ENCODE data around the gene NAXE. TPM values are rescaled to one million over a fixed set of nuclear protein-coding genes. Genes with fewer than 3 reads are reported as not detected.
"Not testable (repeated sequence)": the region's sequence is repeated elsewhere in the genome, so short reads cannot be mapped to it uniquely, and the experiment has no call there.

Gene NAXE
- total RNA-seq, 5 donors from 2014 or later (not counting 1 experiment from before 2014, with no cell fraction given) = 32.4 to 47.7 (median 41.7) TPM

DNA sequence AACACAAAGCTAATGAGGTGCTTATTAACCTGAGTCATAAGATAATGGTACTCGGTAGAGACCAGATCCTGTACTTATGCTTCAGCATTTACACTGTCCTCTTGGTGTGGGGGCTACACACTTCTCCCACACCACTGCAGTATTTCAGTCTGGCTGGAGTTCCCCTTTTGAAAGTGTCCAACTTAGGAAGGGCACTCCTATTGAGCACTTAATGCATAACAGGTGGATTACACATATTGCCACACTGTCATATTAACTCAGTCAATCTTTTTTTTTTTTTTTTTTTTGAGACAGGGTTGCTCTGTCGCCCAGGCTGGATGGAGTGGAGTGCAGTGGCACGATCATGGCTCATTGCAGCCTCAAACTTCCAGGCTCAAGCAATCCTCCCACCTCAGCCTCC is 8.2 kb downstream of the NAXE start:
- H3K4me3 ChIP-seq (ENCODE audit: control insufficient read depth in 1 of 2, extremely low read depth in 1 of 2, low read length in 1 of 2) = no peak overlapping the region
- H3K36me3 Mint-ChIP-seq = peaks cover 25% of the 10 kb centered on the region
- peaks cover 12 to 33% of the 10 kb centered on the region in 2 experiments for H3K4me1 ChIP-seq (ENCODE audit: control insufficient read depth in 1 of 2, extremely low read depth in 1 of 2, insufficient read depth in 2 of 2, low read length in 2 of 2)
- ChIA-PET POLR2A (no interaction called here), CTCF (interaction anchor here in 1 of 2 donors (1.6 kb wide), 1 partner anchor 9 kb away, joined by 4 read pairs; no protein-coding TSS in a partner anchor)
- H3K27ac ChIP-seq (ENCODE audit: low read length) = peak overlapping the region; percentile 49
- no peaks in the 10 kb centered on the region for H3K27me3 Mint-ChIP-seq
- no peaks in the 10 kb centered on the region for H3K9me3 Mint-ChIP-seq
- peak in 1 of 35 experiments; percentile 59 for DNase-seq
- no peaks in the 10 kb centered on the region for H3K27me3 ChIP-seq (replicated peaks in 1 of 2; ENCODE audit: control insufficient read depth in 2 of 2, extremely low read depth in 1 of 2, insufficient read depth in 2 of 2, low read length in 1 of 2)
- peak overlapping the region in 2 of 3 donors; percentile 79 to 99 for H3K4me3 Mint-ChIP-seq
- 20% methylated on average over 1 of the region's 3 CpGs for WGBS (ENCODE audit: insufficient coverage)
- H3K36me3 ChIP-seq (ENCODE audit: control insufficient read depth in 2 of 2, extremely low read depth in 1 of 2, insufficient read depth in 1 of 2, low read length in 1 of 2) = peaks cover 18 to 41% of the 10 kb centered on the region in 2 donors
- peaks cover 35 to 38% (median 35%) of the 10 kb centered on the region in 3 donors for H3K4me1 Mint-ChIP-seq
- peak overlapping the region in 1 of 2 donors; percentile 36 for H3K27ac Mint-ChIP-seq
- no peaks in the 10 kb centered on the region for H3K9me3 ChIP-seq
- peak in 1 of 4 experiments; percentile 64 for ATAC-seq (replicated peaks in 1 of 4)

DNA sequence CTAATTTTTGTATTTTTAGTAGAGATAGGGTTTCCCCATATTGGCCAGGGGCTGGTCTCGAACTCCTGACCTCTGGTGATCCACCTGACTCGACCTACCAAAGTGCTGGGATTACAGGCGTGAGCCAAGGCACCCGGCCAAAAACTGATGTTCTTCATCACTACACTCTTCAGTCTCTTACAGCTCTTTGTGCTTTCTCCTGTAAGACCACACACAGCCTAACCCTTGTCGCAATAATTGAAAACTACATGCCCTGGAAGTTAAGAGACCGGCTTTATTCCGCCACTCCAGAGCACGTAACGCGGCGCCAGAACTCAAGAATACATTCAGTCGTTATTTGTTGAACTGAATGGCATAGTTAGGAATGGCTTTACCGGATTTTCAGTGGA is 9.2 kb downstream of the NAXE start:
- DNase-seq = no peak
- H3K27me3 ChIP-seq (replicated peaks in 1 of 2; ENCODE audit: control insufficient read depth in 2 of 2, extremely low read depth in 1 of 2, insufficient read depth in 2 of 2, low read length in 1 of 2) = no peaks in the 10 kb centered on the region
- ChIA-PET POLR2A (interaction anchor here in 1 of 2 donors (0.6 kb wide), 1 partner anchor 100 kb away, joined by 5 read pairs; no protein-coding TSS in a partner anchor), CTCF (interaction anchor here in 1 of 2 donors (0.6 to 1.2 kb wide), 2 partner anchors 13 to 99 kb away, joined by 3 read pairs; no protein-coding TSS in a partner anchor)
- H3K27ac Mint-ChIP-seq = peak overlapping the region; percentile 93 to 97
- H3K4me1 Mint-ChIP-seq = peaks cover 26 to 35% (median 35%) of the 10 kb centered on the region in 3 donors
- H3K4me1 ChIP-seq (ENCODE audit: control insufficient read depth in 1 of 2, extremely low read depth in 1 of 2, insufficient read depth in 2 of 2, low read length in 2 of 2) = peaks cover 12 to 33% of the 10 kb centered on the region in 2 experiments
- no peaks in the 10 kb centered on the region for H3K9me3 ChIP-seq
- WGBS (ENCODE audit: insufficient coverage) = 4% methylated on average over 12 of the region's 13 CpGs
- H3K27ac ChIP-seq (ENCODE audit: low read length) = peak overlapping the region; percentile 77
- peak overlapping the region; percentile 96 to 99 for H3K4me3 ChIP-seq (ENCODE audit: control insufficient read depth in 1 of 2, extremely low read depth in 1 of 2, low read length in 1 of 2)
- no peaks in the 10 kb centered on the region for H3K9me3 Mint-ChIP-seq
- H3K36me3 ChIP-seq (ENCODE audit: control insufficient read depth in 2 of 2, extremely low read depth in 1 of 2, insufficient read depth in 1 of 2, low read length in 1 of 2) = peaks cover 10 to 32% of the 10 kb centered on the region in 2 donors
- peaks cover 17% of the 10 kb centered on the region for H3K36me3 Mint-ChIP-seq
- peak overlapping the region; percentile 79 to 100 (median 99) for H3K4me3 Mint-ChIP-seq
- ATAC-seq (replicated peaks in 1 of 4) = peak in 3 of 4 experiments; percentile 6 to 24 (median 9)
- H3K27me3 Mint-ChIP-seq = no peaks in the 10 kb centered on the region

DNA sequence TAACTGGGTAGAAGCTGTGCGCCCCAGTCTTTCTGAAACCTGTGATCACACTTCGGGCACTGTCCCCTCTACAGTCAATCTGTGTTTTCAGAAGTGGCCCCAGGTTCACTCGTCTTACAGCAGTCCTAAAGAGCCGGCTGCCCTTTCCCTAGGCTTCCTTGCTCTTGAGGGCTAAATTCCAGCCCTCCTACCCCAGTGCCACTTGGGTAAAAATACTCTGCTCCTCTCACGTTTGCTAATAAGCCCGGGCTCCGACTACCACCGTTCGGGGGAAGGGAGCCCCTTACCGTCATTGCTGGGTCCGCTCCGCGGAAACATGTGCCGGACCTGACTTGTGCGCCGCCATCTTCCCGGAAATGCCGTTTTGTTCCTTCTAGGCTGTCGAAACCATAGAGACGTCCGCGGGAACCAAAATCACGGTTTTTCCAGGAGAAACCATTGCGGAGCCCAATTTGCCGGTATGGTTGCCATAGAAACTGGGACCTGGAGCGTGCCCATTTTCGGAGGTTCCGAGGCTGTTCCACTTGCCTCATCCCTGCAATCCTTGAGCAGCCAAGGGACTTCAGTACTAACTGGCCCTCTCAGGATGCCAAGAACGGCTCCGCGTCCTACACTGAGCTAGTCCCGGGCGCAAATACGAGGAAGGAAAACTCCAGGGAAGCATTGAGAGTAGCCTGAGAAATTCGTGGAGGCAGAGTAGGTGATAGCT is 9.7 kb downstream of the NAXE start, which contains the start of gene GPATCH4:
GPATCH4 (minus strand) TSS at position 358 of the 709 bp plus-strand sequence.
- H3K9me3 ChIP-seq = no peaks in the 10 kb centered on the region
- no peaks in the 10 kb centered on the region for H3K27me3 ChIP-seq (replicated peaks in 1 of 2; ENCODE audit: control insufficient read depth in 2 of 2, extremely low read depth in 1 of 2, insufficient read depth in 2 of 2, low read length in 1 of 2)
- H3K27ac ChIP-seq (ENCODE audit: low read length) = peak within 1 kb of the TSS; percentile 77
- 0% methylated on average over 27 of the region's 35 CpGs for WGBS (ENCODE audit: insufficient coverage)
- ATAC-seq (replicated peaks in 1 of 4) (peak; percentile 86 to 90 (median 88)), DNase-seq (peak; percentile 43 to 82 (median 60))
- H3K4me3 ChIP-seq (ENCODE audit: control insufficient read depth in 1 of 2, extremely low read depth in 1 of 2, low read length in 1 of 2) = peak within 1 kb of the TSS; percentile 96 to 99
- no peaks in the 10 kb centered on the region for H3K27me3 Mint-ChIP-seq
- peak within 1 kb of the TSS; percentile 79 to 100 (median 99) for H3K4me3 Mint-ChIP-seq
- H3K9me3 Mint-ChIP-seq = no peaks in the 10 kb centered on the region
- peaks cover 17% of the 10 kb centered on the region for H3K36me3 Mint-ChIP-seq
- H3K27ac Mint-ChIP-seq = peak within 1 kb of the TSS; percentile 93 to 97
- H3K36me3 ChIP-seq (ENCODE audit: control insufficient read depth in 2 of 2, extremely low read depth in 1 of 2, insufficient read depth in 1 of 2, low read length in 1 of 2) = peaks cover 8 to 27% of the 10 kb centered on the region in 2 donors
- ChIA-PET CTCF (interaction anchor here in 1 of 2 donors (0.6 to 1.3 kb wide), 8 partner anchors 8 to 275 kb away, joined by 3 to 4 read pairs (median 3); partner anchors contain the start of gene NAXE), POLR2A (interaction anchor here in 1 of 2 donors (0.6 kb wide), 1 partner anchor 100 kb away, joined by 5 read pairs; no protein-coding TSS in a partner anchor)
- peaks cover 12 to 33% of the 10 kb centered on the region in 2 experiments for H3K4me1 ChIP-seq (ENCODE audit: control insufficient read depth in 1 of 2, extremely low read depth in 1 of 2, insufficient read depth in 2 of 2, low read length in 2 of 2)
- peaks cover 26 to 35% (median 35%) of the 10 kb centered on the region in 3 donors for H3K4me1 Mint-ChIP-seq

DNA sequence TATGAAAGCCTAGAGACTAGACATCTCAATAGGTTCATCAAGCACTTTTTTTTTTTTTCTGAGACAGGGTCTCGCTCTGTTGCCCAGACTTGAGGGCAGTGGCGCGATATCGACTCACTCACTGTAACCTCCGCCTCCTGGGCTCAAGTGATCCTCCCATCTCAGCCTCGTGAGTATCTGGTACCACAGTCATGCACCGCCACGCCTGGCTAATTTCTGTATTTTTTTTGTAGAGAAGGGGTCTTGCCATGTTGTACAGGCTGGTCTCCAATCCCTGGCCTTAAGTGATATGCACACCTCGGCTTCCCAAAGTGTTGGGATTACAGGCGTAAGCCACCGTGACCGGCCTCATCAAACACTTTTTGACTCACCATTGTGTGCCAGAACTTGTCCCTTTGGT is 10.3 kb downstream of the NAXE start:
- peak overlapping the region; percentile 77 for H3K27ac ChIP-seq (ENCODE audit: low read length)
- H3K36me3 Mint-ChIP-seq = peaks cover 14% of the 10 kb centered on the region
- no peaks in the 10 kb centered on the region for H3K9me3 ChIP-seq
- H3K27me3 ChIP-seq (replicated peaks in 1 of 2; ENCODE audit: control insufficient read depth in 2 of 2, extremely low read depth in 1 of 2, insufficient read depth in 2 of 2, low read length in 1 of 2) = no peaks in the 10 kb centered on the region
- H3K27ac Mint-ChIP-seq = peak overlapping the region; percentile 93 to 97
- WGBS (ENCODE audit: insufficient coverage) = 73% methylated on average over 9 of the region's 12 CpGs
- DNase-seq (no peak), ATAC-seq (replicated peaks in 1 of 4) (no peak)
- peaks cover 26 to 35% (median 35%) of the 10 kb centered on the region in 3 donors for H3K4me1 Mint-ChIP-seq
- ChIA-PET POLR2A (no interaction called here), CTCF (interaction anchor here (0.6 to 1.3 kb wide), 7 partner anchors 9 to 274 kb away, joined by 3 to 4 read pairs (median 3); partner anchors contain the start of gene NAXE (in 1 of the 2))
- H3K36me3 ChIP-seq (ENCODE audit: control insufficient read depth in 2 of 2, extremely low read depth in 1 of 2, insufficient read depth in 1 of 2, low read length in 1 of 2) = peaks cover 8 to 21% of the 10 kb centered on the region in 2 donors
- H3K4me3 Mint-ChIP-seq = peak overlapping the region; percentile 79 to 100 (median 99)
- peaks cover 12 to 33% of the 10 kb centered on the region in 2 experiments for H3K4me1 ChIP-seq (ENCODE audit: control insufficient read depth in 1 of 2, extremely low read depth in 1 of 2, insufficient read depth in 2 of 2, low read length in 2 of 2)
- peak overlapping the region; percentile 96 to 99 for H3K4me3 ChIP-seq (ENCODE audit: control insufficient read depth in 1 of 2, extremely low read depth in 1 of 2, low read length in 1 of 2)
- no peaks in the 10 kb centered on the region for H3K27me3 Mint-ChIP-seq
- no peaks in the 10 kb centered on the region for H3K9me3 Mint-ChIP-seq

DNA sequence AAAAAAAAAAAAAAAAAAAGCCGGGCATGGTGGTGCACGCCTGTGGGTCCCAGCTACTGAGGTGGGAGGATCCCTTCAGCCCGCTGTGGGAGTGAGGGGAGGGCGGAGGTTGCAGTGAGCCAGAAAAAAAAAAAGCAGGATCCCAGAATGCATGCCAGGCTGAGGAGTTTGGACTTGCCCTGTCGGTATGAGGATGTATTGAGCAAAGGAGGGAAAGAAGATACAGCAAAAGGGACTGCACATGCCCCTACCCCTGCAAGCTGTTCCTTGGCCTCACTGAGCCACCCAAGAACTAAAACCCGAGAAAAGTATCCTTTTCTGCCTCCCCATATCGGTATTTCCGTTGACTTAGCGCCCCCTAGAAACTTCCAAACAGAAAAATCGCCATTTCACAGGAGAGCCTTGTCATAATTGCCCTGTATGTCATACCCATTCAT is 11.0 kb downstream of the NAXE start:
- Mint-ChIP-seq H3K9me3 (no peaks in the 10 kb centered on the region), H3K4me3 (peak overlapping the region; percentile 28 to 99 (median 51)), H3K27ac (peak overlapping the region; percentile 52 to 55), H3K27me3 (no peaks in the 10 kb centered on the region), H3K36me3 (peaks cover 9% of the 10 kb centered on the region), H3K4me1 (peaks cover 26 to 37% (median 35%) of the 10 kb centered on the region in 3 donors)
- peaks cover 12 to 33% of the 10 kb centered on the region in 2 experiments for H3K4me1 ChIP-seq (ENCODE audit: control insufficient read depth in 1 of 2, extremely low read depth in 1 of 2, insufficient read depth in 2 of 2, low read length in 2 of 2)
- ChIA-PET CTCF (interaction anchor here (0.6 to 1.3 kb wide), 5 partner anchors 11 to 122 kb away, joined by 3 to 4 read pairs (median 3); partner anchors contain the start of gene NAXE (in 1 of the 2)), POLR2A (no interaction called here)
- no peak overlapping the region for H3K4me3 ChIP-seq (ENCODE audit: control insufficient read depth in 1 of 2, extremely low read depth in 1 of 2, low read length in 1 of 2)
- peak in 1 of 35 experiments; percentile 45 for DNase-seq
- WGBS (ENCODE audit: insufficient coverage) = 39% methylated on average over 8 of the region's 10 CpGs
- H3K27ac ChIP-seq (ENCODE audit: low read length) = no peak overlapping the region
- peaks cover 3 to 14% of the 10 kb centered on the region in 2 donors for H3K36me3 ChIP-seq (ENCODE audit: control insufficient read depth in 2 of 2, extremely low read depth in 1 of 2, insufficient read depth in 1 of 2, low read length in 1 of 2)
- no peaks in the 10 kb centered on the region for H3K27me3 ChIP-seq (replicated peaks in 1 of 2; ENCODE audit: control insufficient read depth in 2 of 2, extremely low read depth in 1 of 2, insufficient read depth in 2 of 2, low read length in 1 of 2)
- ATAC-seq (replicated peaks in 1 of 4) = no peak
- no peaks in the 10 kb centered on the region for H3K9me3 ChIP-seq

DNA sequence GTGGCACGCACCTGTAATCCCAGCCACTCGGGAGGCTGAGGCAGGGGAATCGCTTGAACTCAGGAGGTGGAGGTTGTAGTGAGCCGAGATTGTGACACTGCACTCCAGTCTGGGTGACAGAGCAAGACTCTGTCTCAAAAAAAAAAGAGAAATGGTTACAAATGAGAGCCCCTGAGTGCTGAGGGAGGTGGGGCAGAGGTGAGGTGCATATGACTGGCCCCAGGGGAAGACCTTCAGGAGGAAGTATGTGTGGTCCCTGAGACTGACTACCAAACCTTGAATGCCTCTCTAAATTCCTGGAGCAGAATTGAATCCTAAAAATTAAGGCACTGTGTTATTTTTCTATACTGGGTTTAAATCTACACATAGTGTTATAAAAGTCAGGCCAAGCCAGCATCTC is 15.8 kb downstream of the NAXE start:
- DNase-seq; ATAC-seq (replicated peaks in 1 of 4); H3K9me3 ChIP-seq; H3K27me3 Mint-ChIP-seq; H3K36me3 ChIP-seq (ENCODE audit: control insufficient read depth in 2 of 2, extremely low read depth in 1 of 2, insufficient read depth in 1 of 2, low read length in 1 of 2); H3K27ac Mint-ChIP-seq; H3K4me3 Mint-ChIP-seq; H3K9me3 Mint-ChIP-seq; POLR2A ChIA-PET; H3K27ac ChIP-seq (ENCODE audit: low read length); H3K36me3 Mint-ChIP-seq; H3K4me3 ChIP-seq (ENCODE audit: control insufficient read depth in 1 of 2, extremely low read depth in 1 of 2, low read length in 1 of 2): not testable (repeated sequence)
- peaks cover 15 to 21% (median 16%) of the 10 kb centered on the region in 3 donors for H3K4me1 Mint-ChIP-seq
- CTCF ChIA-PET = interaction anchor here in 1 of 2 donors (1.4 kb wide), 1 partner anchor 222 kb away, joined by 4 read pairs; no protein-coding TSS in a partner anchor
- Histone ChIP-seq H3K27me3 (replicated peaks in 1 of 2; ENCODE audit: control insufficient read depth in 2 of 2, extremely low read depth in 1 of 2, insufficient read depth in 2 of 2, low read length in 1 of 2) (peaks cover 0 to 19% of the 10 kb centered on the region in 2 experiments), H3K4me1 (ENCODE audit: control insufficient read depth in 1 of 2, extremely low read depth in 1 of 2, insufficient read depth in 2 of 2, low read length in 2 of 2) (peaks cover 0 to 13% of the 10 kb centered on the region in 2 experiments)
- WGBS (ENCODE audit: insufficient coverage) = 89% methylated on average over 4 of the region's 4 CpGs
